Stromal cell of bone marrow (primary cell): ENCODE data around the gene AMH.

Experiments used
- DNase-seq: peaks from one replicate; pipeline ENCODE4 v3.0.0-alpha.2; 2012; ENCODE audit warnings: low read depth

AMH gene

DNA sequence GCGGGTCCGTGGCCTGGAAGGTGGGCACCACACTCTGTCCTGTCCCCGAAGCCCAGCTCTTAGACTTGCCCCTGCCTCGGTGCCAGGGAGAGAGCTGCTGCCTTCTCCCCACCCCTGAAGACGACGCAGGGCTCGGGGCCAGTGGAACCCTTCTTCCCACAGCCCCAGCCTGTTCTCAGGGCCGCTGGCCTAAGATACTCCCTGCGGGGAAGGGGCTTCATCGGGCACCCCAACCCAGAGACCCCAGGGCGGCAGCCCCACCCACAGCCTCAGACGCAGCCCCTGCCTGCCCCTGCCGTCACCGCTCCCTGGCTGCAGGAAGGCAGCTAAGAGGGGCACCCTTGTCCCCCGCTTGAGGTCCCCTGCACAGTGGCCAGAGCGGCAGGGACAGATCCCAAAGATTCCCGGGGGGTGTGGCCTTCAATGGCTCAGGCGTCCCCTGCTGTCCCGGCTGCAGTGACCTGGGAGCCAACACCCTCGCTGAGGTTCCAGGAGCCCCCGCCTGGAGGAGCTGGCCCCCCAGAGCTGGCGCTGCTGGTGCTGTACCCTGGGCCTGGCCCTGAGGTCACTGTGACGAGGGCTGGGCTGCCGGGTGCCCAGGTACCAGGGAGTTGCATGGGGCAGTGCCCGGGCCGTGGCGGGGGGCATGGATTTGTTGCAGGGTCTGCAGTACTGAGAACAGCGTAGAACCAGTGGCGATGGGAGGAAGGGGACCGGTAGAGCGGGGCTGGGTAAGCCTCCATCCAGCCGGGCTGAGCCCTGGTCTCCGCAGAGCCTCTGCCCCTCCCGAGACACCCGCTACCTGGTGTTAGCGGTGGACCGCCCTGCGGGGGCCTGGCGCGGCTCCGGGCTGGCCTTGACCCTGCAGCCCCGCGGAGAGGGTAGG, 1.0 kb downstream of the AMH start:
- no peak for DNase-seq

DNA sequence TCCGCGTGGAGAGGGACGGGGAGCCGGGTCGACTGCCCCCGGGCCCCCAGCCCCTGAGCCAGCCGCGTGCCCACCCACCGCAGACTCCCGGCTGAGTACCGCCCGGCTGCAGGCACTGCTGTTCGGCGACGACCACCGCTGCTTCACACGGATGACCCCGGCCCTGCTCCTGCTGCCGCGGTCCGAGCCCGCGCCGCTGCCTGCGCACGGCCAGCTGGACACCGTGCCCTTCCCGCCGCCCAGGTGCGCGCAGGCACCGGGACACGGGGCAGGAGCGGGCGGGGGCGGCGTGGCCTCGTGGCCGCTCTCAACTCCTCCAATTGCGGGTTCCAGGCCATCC, 1.6 kb downstream of the AMH start:
- DNase-seq: no peak

DNA sequence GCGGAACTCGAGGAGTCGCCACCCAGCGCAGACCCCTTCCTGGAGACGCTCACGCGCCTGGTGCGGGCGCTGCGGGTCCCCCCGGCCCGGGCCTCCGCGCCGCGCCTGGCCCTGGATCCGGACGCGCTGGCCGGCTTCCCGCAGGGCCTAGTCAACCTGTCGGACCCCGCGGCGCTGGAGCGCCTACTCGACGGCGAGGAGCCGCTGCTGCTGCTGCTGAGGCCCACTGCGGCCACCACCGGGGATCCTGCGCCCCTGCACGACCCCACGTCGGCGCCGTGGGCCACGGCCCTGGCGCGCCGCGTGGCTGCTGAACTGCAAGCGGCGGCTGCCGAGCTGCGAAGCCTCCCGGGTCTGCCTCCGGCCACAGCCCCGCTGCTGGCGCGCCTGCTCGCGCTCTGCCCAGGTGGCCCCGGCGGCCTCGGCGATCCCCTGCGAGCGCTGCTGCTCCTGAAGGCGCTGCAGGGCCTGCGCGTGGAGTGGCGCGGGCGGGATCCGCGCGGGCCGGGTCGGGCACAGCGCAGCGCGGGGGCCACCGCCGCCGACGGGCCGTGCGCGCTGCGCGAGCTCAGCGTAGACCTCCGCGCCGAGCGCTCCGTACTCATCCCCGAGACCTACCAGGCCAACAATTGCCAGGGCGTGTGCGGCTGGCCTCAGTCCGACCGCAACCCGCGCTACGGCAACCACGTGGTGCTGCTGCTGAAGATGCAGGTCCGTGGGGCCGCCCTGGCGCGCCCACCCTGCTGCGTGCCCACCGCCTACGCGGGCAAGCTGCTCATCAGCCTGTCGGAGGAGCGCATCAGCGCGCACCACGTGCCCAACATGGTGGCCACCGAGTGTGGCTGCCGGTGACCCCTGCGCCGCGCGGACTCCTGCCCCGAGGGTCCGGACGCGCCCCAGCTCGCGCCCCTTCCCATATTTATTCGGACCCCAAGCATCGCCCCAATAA, 2.3 kb downstream of the AMH start:
- no peak for DNase-seq

DNA sequence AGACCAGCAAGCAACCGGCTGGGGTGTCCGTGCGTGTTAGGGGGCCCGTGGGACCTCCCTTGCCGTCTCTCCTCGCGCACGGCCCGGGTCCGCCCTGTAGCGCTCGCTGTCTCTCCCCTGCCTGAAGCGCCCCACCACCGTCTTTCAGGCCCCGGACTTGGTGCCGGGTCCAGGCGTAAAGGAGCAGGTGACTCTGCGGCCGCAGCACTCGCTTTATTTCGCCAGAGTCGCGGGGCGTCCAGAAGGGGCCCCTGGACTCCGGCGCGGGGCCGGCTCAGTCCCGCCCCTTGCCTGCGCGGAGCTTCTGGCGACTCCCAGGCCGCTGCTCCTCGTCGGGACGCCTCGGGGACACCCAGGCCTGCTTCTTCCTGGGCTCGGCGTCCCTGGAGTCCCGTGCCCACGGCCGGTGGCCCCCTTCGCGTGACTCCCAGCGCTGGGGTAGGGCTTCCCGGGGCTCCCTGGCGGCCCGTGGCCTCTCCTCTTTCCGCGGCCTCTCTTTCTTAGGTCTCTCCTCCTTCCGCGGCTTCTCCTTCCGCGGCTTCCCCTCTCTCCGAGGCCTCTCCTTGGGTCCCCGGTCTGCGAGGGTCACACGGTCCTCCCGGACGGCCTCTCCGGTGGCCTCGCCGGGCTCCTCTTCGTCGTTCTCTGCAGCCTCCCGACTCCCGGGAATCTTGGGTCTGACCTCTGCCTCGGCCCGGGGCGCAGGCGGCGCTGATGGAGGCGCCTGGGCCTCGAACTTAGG, 3.1 kb downstream of the AMH start:
- DNase-seq: no peak

DNA sequence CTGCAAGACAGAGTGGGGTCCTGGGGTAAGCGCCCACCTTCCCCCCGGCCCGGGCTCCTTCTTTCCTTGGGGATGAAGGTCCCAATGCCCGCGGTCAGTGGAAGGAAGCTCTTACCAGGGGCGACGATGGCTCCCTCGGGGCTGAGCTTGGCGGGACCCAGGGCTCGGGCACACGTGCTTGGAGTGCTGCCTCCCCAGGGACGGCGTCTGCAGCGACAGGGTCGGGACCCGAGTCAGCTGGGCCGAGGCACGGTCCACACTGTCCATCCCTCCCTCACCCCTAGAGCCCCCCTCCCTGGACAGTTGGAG, 3.6 kb downstream of the AMH start:
- DNase-seq: no peak

DNA sequence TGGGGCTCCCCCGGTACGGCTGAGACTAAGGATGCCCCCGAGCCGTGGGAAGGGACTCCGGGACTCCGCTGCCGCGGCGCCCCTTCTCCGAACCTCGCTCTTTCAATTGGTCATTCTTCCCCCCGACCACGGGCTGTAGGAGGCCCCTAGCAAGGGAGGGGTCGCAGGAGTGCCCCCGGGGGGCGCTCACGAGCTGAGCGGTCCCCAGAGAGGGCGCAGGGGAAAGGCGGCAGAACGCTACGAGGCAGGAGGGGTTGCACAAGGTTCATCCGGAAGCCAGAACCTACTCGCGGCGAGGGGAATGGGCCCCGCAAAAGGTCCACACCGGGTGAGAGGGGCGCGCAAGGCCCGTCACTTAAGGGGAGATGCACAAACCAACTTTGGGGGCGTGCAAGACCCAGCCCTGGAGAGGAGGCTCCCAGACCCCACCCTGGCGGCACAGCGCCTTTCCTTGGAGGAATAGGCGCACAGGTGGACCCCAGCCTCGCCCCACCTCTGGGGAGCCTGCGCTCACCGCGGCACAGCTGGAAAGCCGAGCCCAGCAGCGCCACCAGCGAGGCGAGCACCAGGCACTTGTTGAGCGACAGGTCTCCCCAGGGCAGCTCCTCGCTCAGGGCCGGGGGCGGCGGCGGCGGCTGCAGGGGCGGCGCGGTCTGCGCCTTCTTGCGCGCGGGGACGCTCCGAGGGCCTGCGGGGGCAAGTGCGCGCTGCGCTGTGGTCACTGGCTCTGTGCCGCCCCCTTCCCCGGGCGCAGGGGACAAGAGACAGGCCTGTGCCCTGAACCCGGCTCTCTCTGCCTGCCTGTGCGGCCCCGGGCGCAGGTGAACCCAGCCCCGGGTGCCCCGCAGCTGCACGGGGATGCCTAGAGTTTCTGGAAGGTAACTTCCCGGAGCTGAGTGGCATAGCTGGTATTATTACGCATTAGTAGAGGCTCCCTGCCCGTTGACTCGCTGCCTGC, 4.3 kb downstream of the AMH start:
- DNase-seq: no peak

DNA sequence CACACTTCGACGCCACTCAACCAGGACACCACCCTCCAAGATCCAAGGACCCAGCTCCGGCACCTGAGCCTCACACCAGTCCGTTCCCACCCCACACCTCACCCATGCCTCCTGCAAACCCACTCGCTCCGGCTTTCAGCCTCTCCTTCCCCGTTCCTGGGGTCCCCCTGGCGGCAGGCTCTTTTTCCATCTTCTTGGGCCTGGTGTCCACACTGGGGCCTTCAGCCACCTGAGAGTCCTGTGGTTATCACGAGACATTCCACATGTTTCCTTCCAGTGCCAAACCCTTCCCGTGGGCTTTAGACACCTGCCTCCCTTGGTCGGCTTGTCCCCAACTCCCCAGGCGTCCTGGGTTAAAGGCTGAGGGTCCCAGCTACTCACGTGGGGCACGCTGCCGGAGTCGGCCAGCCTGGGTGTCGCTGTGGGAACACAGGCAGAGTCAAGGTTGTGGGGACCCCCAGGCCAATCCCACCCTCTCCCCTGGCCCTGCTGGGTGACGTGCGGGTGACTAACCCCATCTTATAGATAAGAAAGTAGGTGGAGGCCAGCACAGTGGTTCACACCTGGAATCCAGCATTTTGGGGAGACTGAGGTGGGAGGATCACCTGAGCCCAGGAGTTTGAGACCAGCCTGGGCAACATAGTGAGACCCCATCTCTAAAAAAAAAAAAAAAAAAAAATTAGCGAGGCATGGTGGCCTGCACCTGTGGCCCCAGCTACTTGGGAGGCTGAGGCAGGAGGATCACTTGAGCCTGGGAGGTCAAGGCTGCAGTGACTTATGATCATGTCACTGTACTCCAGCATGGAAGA, 5.1 kb downstream of the AMH start:
- no peak for DNase-seq

DNA sequence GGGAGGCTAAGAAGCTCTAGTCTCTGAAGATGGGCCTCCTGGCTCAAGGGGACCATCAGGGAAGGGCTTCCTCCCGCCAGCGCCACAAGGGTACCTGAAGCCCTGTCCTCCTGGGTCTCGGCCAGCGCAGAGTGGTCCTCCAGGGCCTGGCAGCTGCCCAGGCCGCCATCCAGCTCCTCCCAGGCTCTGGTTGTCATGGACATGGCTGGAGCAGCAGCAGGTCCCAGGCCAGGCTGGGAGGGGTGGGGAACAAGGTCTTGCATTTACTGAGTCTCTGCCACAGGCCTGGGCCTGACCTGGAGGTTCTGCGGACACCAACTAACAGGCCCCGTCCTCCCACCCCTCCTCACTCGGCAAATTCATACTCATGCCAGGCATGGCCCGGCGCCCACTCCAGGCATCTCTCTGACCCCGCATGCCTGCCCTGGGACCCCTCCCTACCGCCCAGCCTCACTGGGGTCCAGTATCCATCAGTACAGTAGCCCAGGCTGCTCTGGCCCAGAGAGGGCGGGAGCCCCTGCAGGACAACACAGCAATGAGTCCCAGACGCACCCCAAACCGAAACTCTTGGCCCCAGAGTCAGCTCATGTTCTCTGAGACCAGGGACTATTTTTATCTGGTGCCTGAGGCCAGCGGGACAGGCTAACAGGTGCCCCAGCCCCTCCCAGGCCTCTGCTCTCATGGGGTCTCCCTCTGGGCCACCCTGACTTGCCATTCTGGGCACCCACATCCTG, 6.2 kb downstream of the AMH start:
- DNase-seq: no peak

DNA sequence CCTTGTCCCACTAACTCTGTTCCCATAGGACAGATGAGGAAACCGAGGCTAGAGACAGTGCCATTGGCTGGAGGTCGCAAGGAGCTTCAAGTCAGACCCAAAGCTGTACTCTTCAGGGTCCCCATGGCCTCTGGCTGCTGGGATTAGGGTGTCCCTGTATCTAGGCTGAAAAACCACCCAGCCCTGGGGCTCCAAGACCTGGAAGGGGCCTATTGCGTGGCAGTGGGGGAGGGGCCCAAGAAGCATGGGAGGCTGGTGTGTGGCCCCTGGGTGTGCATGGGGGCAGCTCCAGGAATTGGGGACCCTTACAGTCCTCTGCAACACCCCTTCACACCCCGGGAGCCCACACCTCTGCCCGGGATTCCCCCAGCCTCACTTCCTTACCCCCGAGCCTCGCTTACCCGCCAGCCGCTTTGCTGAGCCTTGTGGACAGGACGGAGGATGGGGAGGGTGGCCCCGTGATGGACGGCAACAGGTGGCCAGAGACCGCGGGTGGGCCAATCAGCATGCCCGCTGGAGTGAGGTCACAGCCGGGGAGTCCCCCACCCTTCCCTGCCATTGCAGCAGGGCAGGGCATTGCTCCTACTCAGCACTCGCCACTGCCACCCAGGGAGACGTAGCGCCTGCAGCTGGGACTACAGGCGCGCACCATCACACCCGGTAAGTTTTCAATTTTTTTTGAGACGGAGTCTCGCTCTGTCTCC, 7.0 kb downstream of the AMH start, which contains the start of gene JSRP1:
Gene JSRP1 (minus strand): TSS at position 436 of the 704 bp plus-strand sequence. CDS start 1,103 bp downstream, outside the sequence.
- no peak for DNase-seq

DNA sequence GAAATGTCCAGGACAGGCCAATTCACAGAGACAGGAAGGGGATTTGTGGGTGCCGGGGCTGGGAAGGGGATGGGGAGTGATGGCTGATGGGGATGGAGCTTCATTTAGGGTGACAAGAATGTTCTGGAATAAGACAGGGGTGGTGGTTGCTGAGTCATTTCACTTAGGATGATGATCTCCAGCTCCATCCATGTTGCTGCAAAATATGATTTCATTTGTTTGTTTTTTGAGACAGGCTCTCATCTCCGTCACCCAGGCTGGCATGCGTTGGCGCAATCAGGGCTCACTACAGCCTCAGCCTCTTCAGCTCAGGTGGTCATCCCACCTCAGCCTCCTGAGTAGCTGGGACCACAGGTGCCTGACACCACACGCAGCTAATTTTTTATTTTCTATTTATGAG, 10.2 kb downstream of the AMH start:
- DNase-seq: no peak

DNA sequence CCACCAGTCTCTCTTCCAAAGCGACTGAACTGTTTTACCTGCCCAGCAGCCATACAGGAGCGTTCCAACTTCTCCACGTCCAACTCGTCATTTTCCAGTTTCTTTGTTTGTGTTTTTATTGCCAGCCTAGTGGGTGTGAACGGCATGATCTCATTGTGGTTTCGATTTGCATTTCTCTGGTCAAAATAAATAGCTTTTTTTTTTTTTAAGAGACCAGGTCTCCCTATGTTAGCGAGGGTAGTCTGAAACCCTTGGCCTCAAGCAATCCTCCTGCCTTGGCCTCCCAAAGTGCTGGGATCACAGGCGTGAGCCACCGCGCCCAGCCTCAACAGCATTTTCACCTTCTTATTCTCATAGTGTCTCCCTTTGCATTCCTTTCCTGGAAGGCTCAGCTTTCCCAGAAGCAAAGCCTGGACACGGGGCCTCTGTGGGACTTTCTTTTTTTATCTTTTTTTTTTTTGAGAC, 11.2 kb downstream of the AMH start:
- no peak for DNase-seq

DNA sequence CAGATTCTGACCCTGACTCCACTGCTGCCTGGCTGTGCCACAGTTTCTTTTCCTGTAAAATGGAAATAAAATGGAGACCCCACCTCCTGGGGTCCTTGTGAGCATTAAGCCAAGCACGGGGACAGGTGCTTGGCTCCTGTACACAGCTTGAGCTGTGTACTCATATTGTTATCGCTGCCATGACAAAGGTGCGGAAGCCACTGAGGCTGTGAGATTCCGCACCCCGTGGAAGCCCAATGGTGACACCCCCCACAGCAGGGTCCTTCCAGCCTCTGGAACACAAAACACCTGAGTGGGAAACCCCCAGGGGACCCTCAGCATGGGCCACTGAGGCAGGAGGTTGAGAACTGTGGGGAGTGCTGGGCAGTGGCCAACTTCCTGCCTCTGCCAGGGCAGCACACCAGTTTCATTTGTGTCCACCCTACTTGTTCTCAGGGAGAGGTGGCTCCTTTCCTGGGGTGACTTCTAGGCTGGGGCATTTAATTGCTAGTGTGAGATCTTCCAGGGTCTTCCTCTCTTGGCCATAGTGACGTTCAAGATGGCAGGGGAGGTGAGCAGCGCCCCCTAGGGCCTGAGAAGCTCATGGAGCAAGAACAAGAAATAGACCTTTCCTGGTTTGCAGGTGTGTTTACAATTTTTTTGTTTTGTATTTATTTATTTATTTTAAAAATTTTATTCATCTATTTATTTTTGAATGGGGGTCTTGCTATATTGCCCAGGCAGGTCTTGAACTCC, 12.5 kb downstream of the AMH start:
- DNase-seq: no peak

DNA sequence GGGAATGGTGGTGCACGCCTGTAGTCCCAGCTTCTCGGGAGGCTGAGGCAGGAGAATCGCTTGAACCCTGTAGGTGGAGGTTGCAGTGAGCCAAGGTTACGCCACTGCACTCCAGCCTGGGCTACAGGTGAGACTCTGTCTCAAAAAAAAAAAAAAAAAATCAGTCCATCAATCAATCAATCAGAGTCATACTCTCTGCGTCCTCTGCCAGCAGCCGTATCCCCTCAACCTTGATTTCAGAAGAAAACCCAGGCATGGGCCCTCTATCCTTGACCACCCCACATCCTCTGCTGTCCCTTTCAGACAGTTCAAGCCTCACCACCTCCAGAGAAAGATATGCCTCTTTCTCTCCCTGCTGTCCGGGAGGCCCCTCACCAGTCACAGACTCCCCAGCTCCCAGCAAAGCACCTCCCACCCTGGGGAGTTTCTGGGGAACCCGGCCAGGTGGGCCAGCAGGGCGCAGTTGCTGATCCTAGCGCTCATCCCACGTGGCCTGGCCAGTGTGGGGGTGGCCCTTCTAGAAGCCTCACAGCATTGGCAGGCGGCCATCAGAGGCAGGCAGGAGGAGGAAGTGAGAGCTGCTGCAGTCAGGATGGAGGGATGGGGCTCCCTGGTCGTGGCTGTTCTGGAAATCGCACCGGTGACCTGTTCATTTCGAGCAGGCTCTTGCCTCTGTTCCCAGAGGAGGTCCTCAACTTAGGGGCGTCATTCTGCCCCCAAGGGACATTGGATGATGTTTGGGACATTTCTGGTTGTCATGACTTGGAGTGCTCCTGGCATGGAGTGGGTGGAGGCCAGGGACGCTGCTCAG, 17.3 kb downstream of the AMH start:
- DNase-seq: peak; percentile 68

DNA sequence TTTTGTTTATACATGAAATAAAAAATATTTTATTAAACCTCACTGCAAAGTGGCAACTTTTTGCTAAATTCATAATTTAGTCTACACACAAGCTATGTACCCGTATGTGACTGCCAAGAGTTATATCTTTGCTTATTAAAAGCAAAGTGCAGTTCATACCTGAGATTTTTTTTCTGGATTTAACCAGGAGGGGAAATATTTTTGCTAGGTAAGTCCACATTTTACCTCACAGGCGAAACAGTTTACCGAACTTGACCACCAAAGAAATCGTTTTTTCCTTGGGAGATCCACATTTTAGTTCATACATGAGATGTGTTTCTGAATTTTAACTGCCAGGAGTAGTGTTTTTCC, 19.3 kb downstream of the AMH start:
- DNase-seq: no peak

DNA sequence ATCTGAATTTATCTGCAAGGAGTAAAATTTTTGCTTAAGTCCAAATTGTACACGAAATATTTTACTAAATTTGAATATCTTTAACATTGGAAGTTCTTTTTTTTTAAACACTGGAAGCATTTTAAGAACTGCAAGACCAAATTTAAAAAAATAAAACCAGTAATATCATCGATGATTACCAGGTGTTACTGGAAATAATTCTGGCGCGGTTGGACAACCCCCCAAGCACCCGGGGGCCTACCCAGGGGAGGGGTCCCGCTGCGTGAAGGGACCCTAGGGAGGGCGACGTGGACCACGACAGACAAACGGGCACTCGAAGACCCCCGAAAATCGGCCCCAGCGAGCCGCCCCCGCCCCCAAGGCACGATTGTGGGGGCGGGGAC, 19.7 kb downstream of the AMH start:
- no peak for DNase-seq

DNA sequence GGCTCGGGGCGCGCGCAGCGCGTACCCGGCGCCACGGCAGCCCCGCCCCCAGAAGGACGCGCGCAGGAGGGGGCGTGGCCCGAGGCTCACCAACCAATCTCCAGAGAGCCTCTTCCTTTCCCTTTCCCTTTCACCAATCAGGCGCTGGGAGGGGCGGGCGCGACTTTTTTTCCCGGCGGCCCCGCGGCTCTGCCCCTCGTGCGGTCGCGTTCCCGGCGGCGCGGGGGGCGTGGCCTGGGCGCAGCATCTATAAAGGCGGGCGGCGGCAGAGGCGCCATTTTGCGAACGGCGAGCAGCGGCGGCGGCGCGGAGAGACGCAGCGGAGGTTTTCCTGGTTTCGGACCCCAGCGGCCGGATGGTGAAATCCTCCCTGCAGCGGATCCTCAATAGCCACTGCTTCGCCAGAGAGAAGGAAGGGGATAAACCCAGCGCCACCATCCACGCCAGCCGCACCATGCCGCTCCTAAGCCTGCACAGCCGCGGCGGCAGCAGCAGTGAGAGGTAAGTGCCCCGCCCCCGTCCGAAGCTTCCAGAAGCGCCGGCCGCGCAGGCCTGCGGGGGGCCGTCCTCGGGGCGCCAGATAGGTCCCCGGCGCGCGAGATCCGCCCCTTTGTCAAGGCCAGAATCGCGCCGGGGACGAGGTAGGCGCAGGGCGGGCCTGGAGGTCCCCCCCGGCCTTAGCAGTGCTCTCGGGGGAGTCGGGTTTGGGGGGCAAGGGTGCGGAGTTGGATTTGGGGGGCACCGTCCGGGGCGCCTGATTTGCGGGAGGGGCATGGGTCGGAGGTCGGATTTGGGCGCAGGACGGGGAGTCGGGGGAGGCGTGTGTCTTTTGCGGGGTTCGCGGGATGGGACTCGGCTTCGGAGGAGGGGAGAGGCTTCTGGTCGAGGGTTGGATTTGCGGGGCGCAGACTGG, 20.4 kb downstream of the AMH start:
- DNase-seq: peak; percentile 94

DNA sequence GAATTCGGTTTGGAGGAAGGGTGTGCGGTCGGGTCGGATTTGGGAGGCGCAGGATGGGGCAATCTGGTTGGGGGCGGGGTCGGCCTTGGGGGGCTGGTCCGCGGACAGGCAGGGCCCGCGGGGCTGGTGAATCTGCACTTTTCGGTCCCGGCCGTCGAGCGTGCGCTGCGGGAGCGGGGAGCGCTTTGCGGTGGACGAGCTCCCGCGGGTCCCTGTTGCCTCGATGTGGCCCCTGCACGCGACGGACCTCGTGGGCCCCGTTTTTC, 21.0 kb downstream of the AMH start:
- no peak for DNase-seq
